GM18873 (cell line): ENCODE measurements around the gene COX8A.
"Not testable (repeated sequence)": the region's sequence is repeated elsewhere in the genome, so short reads cannot be mapped to it uniquely, and the experiment has no call there.

Source experiments
- ATAC-seq: cut with Tn5 transposase; IDR thresholded peaks from one replicate; pipeline ENCODE4 v1.9.1; 2021; ENCODE audit warnings: mild to moderate bottlenecking, moderate library complexity, moderate number of reproducible peaks; ENCODE audit not compliant: unreplicated experiment, low FRiP score

Gene COX8A

GRCh38 chr11:63974259-63975143, at the start of gene COX8A:
COX8A (plus strand) TSS chr11:63974620; CDS start chr11:63974681, 61 bp downstream.
- ATAC-seq, result peak; percentile 97

GRCh38 chr11:63929616-63930015, 44.8 kb upstream of the COX8A start:
- ATAC-seq, result no peak

- ATAC-seq, result no peak
Observed at GRCh38 chr11:63931045-63931444, 43.4 kb upstream of the COX8A start.

- no peak for ATAC-seq
Observed at GRCh38 chr11:63931876-63932275, 42.5 kb upstream of the COX8A start.

- ATAC-seq, result no peak
Observed at GRCh38 chr11:63933459-63933858, 41.0 kb upstream of the COX8A start.

- peak; percentile 6 for ATAC-seq
Observed at GRCh38 chr11:63937713-63938478, 36.5 kb upstream of the COX8A start.

GRCh38 chr11:63938479-63939396, 35.7 kb upstream of the COX8A start, which contains the start of gene NAA40:
NAA40 (plus strand) TSS chr11:63939002; CDS start chr11:63939097, 95 bp downstream.
- ATAC-seq, result peak; percentile 88

- no peak for ATAC-seq
Observed at GRCh38 chr11:63939397-63939891, 35.0 kb upstream of the COX8A start.

GRCh38 chr11:63940786-63941185, 33.6 kb upstream of the COX8A start:
- no peak for ATAC-seq

- no peak for ATAC-seq
Observed at GRCh38 chr11:63941901-63942300, 32.5 kb upstream of the COX8A start.

- ATAC-seq, result no peak
Observed at GRCh38 chr11:63942803-63943202, 31.6 kb upstream of the COX8A start.

- ATAC-seq, result no peak
Observed at GRCh38 chr11:63944987-63945386, 29.4 kb upstream of the COX8A start.

- ATAC-seq, result no peak
Observed at GRCh38 chr11:63945477-63946163, 28.8 kb upstream of the COX8A start.

GRCh38 chr11:63951779-63952536, 22.5 kb upstream of the COX8A start:
- no peak for ATAC-seq

GRCh38 chr11:63952570-63952969, 21.9 kb upstream of the COX8A start:
- ATAC-seq, result no peak

- no peak for ATAC-seq
Observed at GRCh38 chr11:63958008-63958407, 16.4 kb upstream of the COX8A start.

- ATAC-seq, result no peak
Observed at GRCh38 chr11:63961608-63962412, 12.6 kb upstream of the COX8A start.

GRCh38 chr11:63963895-63964294, 10.5 kb upstream of the COX8A start:
- not testable (repeated sequence) for ATAC-seq
